Activated CD8-positive, alpha-beta memory T cell treated with anti-CD3 and anti-CD28 coated beads, Interleukin-2, amount 50 U/mL, for 24 hours (primary cell): ENCODE data around the gene RHEBL1.
"Not testable (repeated sequence)": the region's sequence is repeated elsewhere in the genome, so short reads cannot be mapped to it uniquely, and the experiment has no call there.

Source experiments
- DNase-seq: peaks from one replicate; pipeline ENCODE4 v3.0.0-alpha.2; 2020; ENCODE audit errors: extremely low read depth

The RHEBL1 gene

DNA sequence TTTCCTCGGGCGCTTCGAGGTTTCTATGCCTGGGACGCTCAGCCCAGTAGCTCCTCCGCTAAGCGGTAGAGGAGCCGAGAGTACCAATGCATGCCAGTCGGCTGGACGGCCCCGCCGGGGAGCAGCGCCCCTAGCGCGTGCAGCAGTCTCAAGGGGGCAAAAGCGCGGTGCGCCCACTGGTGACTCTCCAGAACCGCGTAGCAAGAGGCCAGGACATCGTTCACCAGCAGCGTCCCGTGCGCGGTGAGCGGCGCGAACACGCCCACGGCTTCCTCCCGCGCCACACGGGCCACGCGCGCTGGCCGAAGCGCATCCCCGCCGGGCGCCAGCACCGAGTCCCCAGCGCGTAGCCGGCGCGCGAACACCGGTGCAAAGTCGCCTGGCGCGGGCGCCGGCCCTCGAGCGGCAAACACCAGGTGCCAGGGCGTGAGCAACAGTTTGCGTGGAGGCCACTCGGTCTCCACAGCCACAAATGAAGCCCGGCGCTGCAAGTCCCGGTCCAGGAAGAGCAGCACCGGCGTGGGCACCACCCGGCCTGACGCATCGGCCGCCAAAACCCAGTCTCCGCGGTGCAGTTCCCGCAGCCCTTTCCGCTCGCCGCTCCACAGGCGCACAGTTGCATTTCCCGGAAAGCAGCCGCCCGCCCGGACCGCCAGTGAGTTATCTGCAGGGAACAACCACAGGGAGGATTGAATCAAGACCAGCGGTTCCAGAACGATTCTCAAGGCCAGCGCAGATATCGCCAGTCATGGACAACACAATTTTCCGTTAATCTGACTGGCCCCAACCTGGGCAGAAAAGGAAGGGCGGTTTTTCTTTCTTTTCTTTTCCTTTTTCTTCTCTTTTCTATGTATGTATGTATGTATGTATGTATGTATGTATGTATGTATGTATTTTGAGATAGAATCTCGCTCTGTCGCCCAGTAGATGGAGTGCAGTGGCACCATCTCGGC, 20.3 kb upstream of the RHEBL1 start:
- DNase-seq = no peak

GRCh38 chr12:49088932-49089330, 19.2 kb upstream of the RHEBL1 start:
- no peak for DNase-seq

DNA sequence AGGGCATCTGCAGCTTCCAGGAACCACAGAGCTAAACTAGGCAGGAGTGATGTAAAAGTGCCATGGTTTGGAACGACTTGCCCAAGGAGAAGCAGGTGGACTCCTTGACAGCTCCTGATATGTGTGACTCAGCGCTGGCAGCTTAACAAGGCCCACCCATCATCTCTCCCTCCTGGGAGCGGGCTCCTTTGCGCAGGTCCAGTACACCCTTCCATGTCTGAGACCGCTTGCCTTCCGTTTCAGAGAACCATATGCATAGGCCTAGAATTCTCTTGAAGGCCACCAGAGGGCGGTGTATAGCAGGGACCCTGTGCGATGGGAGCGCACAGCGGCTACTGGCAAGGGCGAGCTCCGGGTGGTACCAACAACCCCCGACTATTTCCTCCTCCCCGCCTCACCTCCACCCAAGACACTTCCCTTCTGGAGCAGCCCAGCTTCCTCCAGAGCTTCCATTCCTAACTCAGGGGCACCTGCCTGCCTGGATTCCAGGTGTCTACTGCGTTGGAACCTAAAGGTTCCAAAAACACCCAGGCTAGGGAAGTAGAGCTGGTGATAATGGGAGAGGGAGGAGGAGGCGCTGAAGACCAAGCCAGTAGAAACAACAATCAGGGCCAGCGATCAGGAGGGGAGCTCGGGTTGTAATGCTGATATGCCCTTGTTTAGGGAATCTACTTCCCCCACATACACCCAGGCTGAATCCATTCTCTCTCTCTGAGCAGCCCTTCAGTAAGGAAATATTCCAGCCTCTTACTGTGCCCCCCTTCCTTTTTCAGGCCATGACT, 18.6 kb upstream of the RHEBL1 start:
- no peak for DNase-seq

- no peak for DNase-seq
These were observed 16.3 kb upstream of the RHEBL1 start for GRCh38 chr12:49086116-49086515.

DNA sequence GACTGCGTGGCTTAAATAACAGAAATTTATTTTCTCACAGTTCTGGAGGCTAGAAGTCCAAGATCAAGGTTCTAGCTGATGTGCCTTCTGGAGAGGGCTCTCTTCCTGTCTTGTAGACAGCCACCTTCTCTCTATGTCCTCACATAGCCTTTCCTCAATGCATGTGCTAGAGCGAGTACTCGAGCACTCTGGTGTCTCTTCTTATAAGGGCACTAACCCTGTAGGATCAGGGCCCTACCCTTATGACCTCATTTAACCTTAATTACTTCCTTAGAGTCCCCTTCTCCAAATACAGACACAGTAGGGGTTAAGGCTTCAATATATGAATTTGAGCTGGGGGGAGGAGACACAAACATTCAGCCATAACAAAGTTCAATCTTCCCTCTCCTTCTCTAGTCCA, 14.7 kb upstream of the RHEBL1 start:
- DNase-seq = no peak

DNA sequence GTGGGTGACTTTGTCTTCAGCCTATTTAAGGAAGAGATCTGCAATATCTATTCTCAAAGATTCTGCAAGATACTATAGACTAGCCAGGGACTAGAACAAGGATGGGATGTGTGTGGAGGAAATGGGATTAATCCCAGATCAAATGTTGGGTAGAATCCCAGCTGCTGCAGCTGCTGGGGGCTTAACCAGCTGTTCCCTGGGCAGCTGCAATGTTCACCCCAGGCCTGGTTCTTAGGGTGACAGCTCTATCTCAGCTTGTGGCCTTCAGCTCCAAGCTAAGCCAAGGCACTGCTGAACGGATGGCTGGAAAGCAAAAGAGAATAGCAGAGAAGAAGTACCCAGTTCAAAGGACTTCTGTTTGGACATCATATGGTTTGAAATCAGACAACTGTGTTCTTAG, 10.0 kb upstream of the RHEBL1 start:
- DNase-seq = no peak

- no peak for DNase-seq
These were observed 1.2 kb upstream of the RHEBL1 start for GRCh38 chr12:49070971-49071370.

DNA sequence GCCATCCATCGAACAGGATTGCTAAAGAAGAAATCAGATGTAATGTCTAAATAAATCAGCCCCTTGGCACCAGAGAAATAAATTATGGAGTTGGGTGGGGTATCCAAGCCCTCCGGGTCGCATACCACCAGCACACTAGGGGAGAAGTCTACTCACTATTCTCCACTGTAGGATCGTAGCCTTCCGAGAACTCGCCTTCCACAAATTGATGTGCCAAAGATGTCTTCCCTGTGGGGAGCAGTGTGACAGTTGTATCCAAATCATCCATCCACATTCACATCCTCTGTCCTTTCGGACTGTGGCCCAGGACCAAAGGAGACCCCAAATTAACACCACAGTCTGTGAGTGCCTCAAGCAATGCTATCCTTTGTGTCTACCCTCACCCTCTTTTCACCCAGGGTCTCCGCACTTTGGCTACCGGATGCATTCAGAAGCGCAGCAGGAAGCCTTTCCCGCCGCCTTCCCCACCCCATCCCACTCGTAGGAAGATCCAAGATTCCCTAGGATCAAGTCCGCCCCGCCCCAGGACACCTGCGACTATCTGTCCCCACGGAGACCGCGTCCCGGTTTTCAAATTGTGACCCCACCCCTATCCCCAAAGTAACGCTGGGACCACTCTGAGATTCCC, 786 bp downstream of the RHEBL1 start:
- no peak for DNase-seq

GRCh38 chr12:49066120-49066519, 3.7 kb downstream of the RHEBL1 start:
- DNase-seq = no peak

- DNase-seq = no peak
These were observed 5.0 kb downstream of the RHEBL1 start for GRCh38 chr12:49064767-49065152.

DNA sequence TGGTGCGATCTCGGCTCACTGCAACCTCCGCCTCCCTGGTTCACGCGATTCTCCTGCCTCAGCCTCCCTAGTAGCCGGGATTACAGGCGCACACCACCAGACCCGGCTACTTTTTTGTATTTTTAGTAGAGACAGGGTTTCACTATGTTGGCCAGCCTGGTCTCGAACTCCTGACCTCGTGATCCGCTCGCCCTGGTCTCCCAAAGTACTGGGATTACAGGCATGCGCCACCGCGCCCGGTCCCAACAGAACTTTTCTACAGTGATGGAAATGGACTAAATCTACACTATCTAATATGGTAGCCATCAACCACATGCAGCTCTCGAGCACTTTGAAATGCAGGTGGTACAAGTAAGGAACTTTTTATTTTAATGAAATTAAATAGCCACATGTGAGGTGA, 7.9 kb downstream of the RHEBL1 start:
- DNase-seq = not testable (repeated sequence)

DNA sequence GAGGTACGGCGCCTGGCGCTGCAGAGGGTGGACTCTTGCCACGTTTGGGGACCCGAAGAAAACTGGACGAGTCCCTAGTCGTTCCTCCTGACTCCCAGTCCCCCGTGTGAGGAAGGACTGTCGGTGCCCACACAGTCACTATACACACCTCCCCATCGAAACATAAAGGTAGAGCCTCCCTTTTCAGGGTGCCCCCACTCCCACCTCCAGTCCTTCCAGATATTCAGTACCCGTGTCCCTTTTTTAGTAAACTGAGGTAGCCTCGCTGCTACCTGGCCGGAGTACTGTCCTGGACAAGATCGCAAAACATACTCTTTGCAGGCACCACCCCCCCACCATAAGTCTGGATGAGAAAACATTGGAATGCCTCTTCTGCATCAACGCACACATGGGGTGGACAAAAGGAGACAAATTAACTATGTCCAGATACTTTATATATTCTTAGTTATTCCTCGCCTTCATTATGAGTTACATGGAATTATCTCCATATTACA, 8.6 kb downstream of the RHEBL1 start:
- DNase-seq = no peak

- DNase-seq = peak; percentile 57
These were observed 9.3 kb downstream of the RHEBL1 start, which contains the start of gene KMT2D for GRCh38 chr12:49060237-49061156. Gene KMT2D, minus strand, starts transcription at chr12:49060794. Its CDS starts 5,470 bp downstream, at chr12:49055324.

GRCh38 chr12:49059299-49060171, 10.2 kb downstream of the RHEBL1 start:
- no peak for DNase-seq

GRCh38 chr12:49059045-49059298, 10.8 kb downstream of the RHEBL1 start:
- no peak for DNase-seq

GRCh38 chr12:49058366-49059044, 11.3 kb downstream of the RHEBL1 start:
- no peak for DNase-seq

DNA sequence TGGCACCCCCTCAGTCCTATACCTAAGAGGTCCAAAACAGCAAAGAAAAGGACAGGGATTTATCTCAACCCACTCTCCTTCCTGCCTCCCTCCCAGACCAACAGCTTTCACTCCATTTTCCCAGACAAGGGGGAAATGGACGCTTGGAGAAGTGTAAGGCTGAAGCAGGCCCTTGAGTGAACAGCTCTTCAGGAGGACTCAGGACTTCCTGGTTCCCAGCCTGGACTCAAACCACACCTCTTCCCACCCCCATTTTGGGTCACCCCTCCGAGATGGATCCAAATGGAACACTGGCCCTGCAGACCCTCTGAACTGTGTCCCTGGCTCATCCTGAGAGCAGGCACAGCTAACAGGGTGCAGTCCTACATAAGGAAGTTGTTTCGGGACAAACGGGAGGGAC, 11.9 kb downstream of the RHEBL1 start:
- DNase-seq = no peak

- DNase-seq = no peak
These were observed 13.6 kb downstream of the RHEBL1 start for GRCh38 chr12:49055978-49056754.

DNA sequence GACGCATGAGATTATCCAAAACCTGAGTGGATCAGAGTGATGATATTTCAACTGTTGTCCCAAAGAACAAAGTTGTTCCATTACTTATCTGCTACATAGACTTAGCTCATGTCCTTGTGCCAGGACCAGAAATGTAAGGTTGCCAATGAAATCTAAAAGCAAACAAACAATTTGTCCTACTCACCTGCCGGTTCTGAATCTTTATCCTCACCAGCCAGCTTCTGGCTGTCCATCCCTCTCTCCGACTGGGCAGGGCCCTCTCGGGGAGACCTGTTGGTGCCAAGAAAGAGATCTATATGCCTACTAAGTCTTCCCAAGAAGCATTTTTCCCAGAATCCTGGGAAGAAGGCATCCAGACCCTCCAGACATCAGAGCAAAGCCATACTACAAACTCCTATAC, 14.7 kb downstream of the RHEBL1 start:
- no peak for DNase-seq
